ENCODE results near the gene CCNB1IP1. TPM values are rescaled to one million over a fixed set of nuclear protein-coding genes. Genes with fewer than 3 reads are reported as not detected.

CCNB1IP1 gene
- total and polyA plus RNA-seq, 11 donors, result 24.5 to 99.1 (median 55.0) TPM

- Histone ChIP-seq H3K9me3 (no peaks in the 10 kb centered on the region), H3K36me3 (peaks cover 1 to 100% (median 100%) of the 10 kb centered on the region in 9 donors), H3K4me3 (no peak overlapping the region), H3K27ac (no peak overlapping the region), H3K4me1 (no peaks in the 10 kb centered on the region), H3K27me3 (no peaks in the 10 kb centered on the region)
- DNase-seq (no peak), ATAC-seq (no peak)
- intact Hi-C loops (cut with DNase I), result no loop called here
- no peak for TF ChIP-seq CTCF (IDR thresholded peaks at IDR 0.05)
- no peak for TF ChIP-seq POLR2A (IDR thresholded peaks at IDR 0.05)
- 73 to 94% (median 82%) methylated on average over 1 of the region's 1 CpG for WGBS, 4 donors
Observed at GRCh38 chr14:20379743-20380142, 46.7 kb upstream of the CCNB1IP1 start.

GRCh38 chr14:20377171-20377570, 44.1 kb upstream of the CCNB1IP1 start:
- H3K4me3 ChIP-seq, result no peak overlapping the region
- peaks cover 0 to 100% (median 99%) of the 10 kb centered on the region in 9 donors for H3K36me3 ChIP-seq
- H3K9me3 ChIP-seq, result no peaks in the 10 kb centered on the region
- DNase-seq, result no peak
- TF ChIP-seq CTCF (IDR thresholded peaks at IDR 0.05) (no peak), POLR2A (IDR thresholded peaks at IDR 0.05) (no peak)
- H3K27me3 ChIP-seq, result no peaks in the 10 kb centered on the region
- H3K4me1 ChIP-seq, result no peaks in the 10 kb centered on the region
- no peak overlapping the region for H3K27ac ChIP-seq
- intact Hi-C loops (cut with DNase I), result no loop called here
- 82 to 97% (median 93%) methylated on average over 1 to 2 of the region's 2 CpGs for WGBS, 4 donors
- ATAC-seq, result peak in 1 of 4 donors; percentile 21

- H3K9me3 ChIP-seq, result no peaks in the 10 kb centered on the region
- intact Hi-C loops (cut with DNase I), result no loop called here
- no peaks in the 10 kb centered on the region for H3K4me1 ChIP-seq
- no peak for DNase-seq
- ATAC-seq, result peak in 1 of 4 donors; percentile 36
- TF ChIP-seq POLR2A (IDR thresholded peaks at IDR 0.05), result no peak
- TF ChIP-seq CTCF (IDR thresholded peaks at IDR 0.05), result no peak
- WGBS, 4 donors, result 94 to 95% (median 95%) methylated on average over 12 of the region's 12 CpGs
- peaks cover 0 to 100% (median 98%) of the 10 kb centered on the region in 9 donors for H3K36me3 ChIP-seq
- H3K27me3 ChIP-seq, result no peaks in the 10 kb centered on the region
- H3K4me3 ChIP-seq, result no peak overlapping the region
- H3K27ac ChIP-seq, result no peak overlapping the region
Observed at GRCh38 chr14:20376071-20376588, 43.1 kb upstream of the CCNB1IP1 start.

GRCh38 chr14:20375471-20375870, 42.4 kb upstream of the CCNB1IP1 start:
- intact Hi-C loops (cut with DNase I), result no loop called here
- Histone ChIP-seq H3K4me3 (no peak overlapping the region), H3K27ac (no peak overlapping the region), H3K36me3 (peaks cover 0 to 100% (median 98%) of the 10 kb centered on the region in 9 donors), H3K4me1 (no peaks in the 10 kb centered on the region), H3K9me3 (no peaks in the 10 kb centered on the region), H3K27me3 (no peaks in the 10 kb centered on the region)
- DNase-seq (no peak), ATAC-seq (no peak)
- WGBS, 4 donors, result 63 to 87% (median 85%) methylated on average over 3 of the region's 3 CpGs
- TF ChIP-seq CTCF (IDR thresholded peaks at IDR 0.05), result no peak
- TF ChIP-seq POLR2A (IDR thresholded peaks at IDR 0.05), result no peak
